Measurements from ENCODE around the gene COL18A1.

DNA sequence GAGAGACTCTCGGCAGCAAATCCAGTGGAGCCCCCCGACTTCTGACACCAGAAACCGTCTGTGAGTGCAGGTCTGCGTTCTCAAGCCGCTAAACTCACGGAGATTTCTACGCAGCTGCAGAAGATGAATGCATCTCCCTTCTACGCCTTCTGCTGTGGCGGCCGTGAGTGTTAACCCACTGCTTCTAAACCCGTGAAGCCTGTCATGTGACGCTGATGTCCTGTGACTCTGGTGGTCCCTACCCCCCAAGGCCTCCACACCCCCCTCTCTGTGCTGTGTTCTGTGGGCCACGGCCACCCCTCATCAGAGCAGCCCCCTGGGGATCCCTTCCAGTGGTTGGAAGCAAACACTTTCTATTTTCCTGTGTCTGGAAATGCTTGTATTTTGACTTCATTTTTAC lies 33.9 kb upstream of the COL18A1 start:
- TF ChIP-seq, protein P1, sequence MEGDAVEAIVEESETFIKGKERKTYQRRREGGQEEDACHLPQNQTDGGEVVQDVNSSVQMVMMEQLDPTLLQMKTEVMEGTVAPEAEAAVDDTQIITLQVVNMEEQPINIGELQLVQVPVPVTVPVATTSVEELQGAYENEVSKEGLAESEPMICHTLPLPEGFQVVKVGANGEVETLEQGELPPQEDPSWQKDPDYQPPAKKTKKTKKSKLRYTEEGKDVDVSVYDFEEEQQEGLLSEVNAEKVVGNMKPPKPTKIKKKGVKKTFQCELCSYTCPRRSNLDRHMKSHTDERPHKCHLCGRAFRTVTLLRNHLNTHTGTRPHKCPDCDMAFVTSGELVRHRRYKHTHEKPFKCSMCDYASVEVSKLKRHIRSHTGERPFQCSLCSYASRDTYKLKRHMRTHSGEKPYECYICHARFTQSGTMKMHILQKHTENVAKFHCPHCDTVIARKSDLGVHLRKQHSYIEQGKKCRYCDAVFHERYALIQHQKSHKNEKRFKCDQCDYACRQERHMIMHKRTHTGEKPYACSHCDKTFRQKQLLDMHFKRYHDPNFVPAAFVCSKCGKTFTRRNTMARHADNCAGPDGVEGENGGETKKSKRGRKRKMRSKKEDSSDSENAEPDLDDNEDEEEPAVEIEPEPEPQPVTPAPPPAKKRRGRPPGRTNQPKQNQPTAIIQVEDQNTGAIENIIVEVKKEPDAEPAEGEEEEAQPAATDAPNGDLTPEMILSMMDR (IDR thresholded peaks at IDR 0.05), result no peak
- no peak for TF ChIP-seq POLR2A (IDR thresholded peaks at IDR 0.05)
